ENCODE data around the gene TRIM3.
A peak's percentile ranks its signal among the peaks of the same experiment; 100 is the strongest.
"Not testable (repeated sequence)": the region's sequence is repeated elsewhere in the genome, so short reads cannot be mapped to it uniquely, and the experiment has no call there.

Gene TRIM3

DNA sequence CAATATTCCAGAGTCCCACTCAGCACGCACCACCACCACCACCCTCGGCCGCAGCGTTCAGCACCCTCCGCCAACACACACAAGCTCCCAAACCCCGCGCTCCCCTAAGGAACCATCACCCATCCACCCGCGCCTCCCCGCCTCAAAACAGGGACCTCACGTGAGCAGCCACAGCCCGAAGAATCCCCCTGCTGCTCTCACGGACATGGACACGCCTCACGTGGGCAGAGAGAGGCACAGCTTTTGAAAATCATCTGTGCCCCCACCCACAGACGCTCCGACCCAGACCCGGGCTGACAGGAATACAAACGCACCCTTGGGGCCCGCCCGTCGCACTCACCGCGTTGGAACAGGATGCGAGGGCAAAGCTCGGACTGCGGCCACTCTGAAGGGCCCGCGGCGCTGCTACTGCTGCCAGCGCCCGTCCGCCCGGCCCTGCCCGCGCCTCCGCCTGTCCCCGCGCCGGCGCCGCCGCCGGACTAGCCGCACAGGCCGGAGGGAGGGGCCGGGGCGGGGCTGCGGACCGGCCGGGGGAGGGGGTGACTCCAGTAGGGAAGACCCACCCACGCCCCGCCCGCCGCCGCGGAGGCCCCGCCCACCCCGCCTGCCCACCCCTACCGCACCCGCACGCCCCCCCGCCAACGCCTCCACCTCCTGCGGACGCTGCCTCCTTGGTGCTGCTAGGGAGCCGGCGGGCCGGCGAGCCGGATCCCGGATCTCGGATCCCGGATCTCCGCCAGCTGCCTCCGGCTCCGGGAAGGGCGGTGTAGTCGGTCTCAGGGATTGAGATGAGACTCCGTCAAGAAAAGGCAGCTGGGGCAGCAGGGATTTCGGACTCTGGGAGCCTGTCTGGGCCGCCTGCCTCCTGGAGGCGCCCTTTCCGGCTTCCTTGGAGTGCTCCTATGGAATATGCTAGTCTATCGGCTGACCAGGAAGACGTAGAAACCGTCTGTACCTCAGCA lies at the start of gene TRIM3:
Gene TRIM3 (minus strand): TSS at position 491 of the 962 bp plus-strand sequence. CDS start 8,246 bp downstream, outside the sequence.
- DNase-seq = no peak

- no peak for DNase-seq
Measured at GRCh38 chr11:6523253-6523652, 49.5 kb upstream of the TRIM3 start.

- not testable (repeated sequence) for DNase-seq
Measured at GRCh38 chr11:6521946-6522345, 48.2 kb upstream of the TRIM3 start.

GRCh38 chr11:6520265-6520664 lies 46.5 kb upstream of the TRIM3 start:
- no peak for DNase-seq

- DNase-seq = no peak
Measured at GRCh38 chr11:6516865-6517264, 43.1 kb upstream of the TRIM3 start.

- DNase-seq = no peak
Measured at GRCh38 chr11:6505577-6506240, 32.0 kb upstream of the TRIM3 start.

DNA sequence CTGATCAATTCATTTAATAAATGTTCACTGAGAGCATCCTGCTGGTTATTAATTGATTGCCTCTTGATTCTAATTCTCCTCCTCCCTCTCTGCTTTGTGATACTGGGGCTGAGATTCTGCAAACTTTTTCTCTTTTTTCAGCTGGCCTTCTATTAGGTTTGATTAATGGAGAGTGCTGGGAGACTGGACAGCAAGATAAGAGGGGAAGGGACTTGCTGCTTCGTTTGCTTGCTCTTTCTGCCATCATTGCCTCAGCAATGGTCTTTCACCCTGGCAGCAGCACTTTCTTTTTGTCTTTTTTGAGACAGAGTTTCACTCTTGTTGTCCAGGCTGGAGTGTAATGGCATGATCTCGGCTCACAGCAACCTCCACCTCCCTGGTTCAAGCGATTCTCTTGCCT lies 30.4 kb upstream of the TRIM3 start:
- no peak for DNase-seq

DNA sequence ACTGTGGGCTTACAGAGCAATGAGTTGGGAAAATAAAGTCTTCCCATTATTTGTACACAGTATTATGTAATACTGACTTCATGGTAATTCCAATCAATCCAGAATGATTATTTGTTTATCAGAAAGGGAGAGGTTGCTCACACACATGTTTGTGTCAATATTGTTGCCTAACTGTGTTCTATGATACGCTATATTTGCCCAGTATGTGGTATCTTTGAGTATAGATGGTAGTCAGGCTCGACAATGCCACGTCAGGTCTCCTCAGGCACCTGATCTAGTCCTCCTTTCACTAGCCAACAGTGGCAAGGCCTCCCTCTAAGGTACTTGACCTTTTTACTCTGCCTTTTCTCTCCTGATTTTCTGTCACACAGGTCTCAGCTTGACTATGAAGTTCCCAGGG lies 28.6 kb upstream of the TRIM3 start:
- no peak for DNase-seq

- DNase-seq = no peak
Measured at GRCh38 chr11:6498544-6498943, 24.8 kb upstream of the TRIM3 start.

GRCh38 chr11:6498121-6498520 lies 24.4 kb upstream of the TRIM3 start:
- DNase-seq = no peak

GRCh38 chr11:6497069-6497839 lies 23.5 kb upstream of the TRIM3 start, which contains the start of gene DNHD1:
Gene DNHD1 (plus strand): TSS chr11:6497280. CDS start chr11:6498216, 936 bp downstream.
- no peak for DNase-seq

DNA sequence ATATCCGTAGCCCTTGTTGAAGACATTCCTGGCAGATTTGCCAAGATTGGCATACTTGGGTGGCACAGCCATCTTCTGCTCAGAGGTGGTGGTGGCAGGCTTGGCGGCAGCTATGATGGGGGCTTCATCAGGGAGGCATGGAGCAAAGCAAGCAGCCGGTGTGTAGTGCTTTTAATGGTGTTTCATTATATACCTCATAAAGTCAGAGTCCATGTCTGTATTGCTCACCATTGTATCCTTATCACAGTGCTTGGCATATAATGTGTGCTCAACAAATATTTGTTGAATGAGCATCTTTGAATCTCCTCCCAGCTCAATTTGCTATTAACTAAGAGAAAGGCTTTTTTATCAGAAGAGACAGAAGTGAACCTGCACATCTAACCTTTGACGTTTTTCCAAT lies 15.6 kb upstream of the TRIM3 start:
- DNase-seq = no peak

GRCh38 chr11:6488821-6489220 lies 15.1 kb upstream of the TRIM3 start:
- no peak for DNase-seq

DNA sequence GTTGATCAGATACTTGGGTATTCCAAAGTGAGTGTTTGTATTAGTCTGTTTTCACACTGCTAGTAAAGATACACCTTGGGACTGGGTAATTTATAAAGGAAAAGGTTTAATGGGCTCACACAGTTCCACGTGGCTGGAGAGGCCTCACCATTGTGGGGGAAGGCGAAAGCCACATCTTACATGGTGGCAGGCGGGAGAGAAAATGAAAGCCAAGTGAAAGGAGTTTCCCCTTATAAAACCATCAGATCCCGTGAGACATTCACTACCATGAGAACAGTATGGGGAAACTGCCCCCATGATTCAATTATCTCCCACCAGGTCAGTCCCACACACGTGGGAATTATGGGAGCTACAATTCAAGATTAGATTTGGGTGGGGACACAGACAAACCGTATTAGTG lies 14.6 kb upstream of the TRIM3 start:
- no peak for DNase-seq

- no peak for DNase-seq
Measured at GRCh38 chr11:6486938-6487337, 13.2 kb upstream of the TRIM3 start.

DNA sequence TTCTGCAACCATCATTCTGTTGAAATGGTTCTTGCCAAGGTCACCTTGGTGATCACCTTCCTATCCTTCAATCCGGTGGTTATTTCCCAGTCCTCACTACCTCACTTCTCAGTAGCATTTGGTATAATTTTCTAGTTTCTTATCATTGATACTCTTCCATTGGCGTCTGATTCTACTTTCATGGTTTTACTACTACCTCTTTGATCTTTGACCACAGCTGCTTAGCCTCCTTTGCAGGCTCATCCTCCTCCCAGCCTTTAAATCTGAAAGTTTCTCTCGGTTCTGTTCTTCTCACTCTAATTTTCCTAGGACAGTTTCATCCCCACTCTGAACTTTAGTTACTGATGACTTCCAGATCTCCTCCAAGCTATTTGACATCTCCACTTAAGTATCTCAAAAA lies 12.5 kb upstream of the TRIM3 start:
- no peak for DNase-seq

- DNase-seq = no peak
Measured at GRCh38 chr11:6485661-6486060, 11.9 kb upstream of the TRIM3 start.

DNA sequence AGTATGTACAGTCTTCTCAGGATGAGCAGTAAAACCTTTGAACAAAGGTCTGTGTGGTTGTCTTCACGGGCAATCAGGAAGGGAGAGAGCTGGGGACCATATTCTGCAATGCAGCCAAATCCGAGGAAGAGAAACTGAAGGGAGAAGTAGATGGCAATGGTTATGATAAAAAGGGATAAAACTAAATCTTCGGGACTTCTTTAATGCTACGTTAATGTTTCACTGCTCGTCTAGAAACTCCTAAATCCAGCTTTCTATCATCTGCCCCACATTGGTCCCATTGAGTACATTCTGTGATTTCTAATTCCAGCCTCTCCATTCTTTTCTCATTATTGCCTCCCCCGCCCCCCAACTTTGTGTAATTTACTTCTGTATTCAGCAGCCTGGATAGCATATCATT lies 9.3 kb upstream of the TRIM3 start:
- no peak for DNase-seq

DNA sequence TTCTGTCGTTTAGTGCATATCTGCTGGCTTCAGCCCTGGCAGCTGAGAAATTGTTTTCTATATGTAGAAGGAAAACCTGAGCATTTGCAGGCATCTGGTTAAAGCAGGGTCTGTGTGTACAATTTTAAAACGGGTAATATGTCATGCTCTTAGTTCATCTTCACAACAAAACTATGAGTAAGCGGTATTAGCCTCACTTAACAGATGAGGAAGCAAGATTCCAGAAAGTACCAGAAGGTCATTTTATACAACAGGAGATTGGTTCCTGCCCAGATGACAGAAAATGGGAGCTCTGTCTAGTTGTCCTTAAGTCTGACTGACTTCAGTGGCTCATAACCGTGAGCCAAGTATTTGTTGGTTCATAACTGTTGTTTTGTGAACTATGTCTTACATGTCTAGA lies 8.7 kb upstream of the TRIM3 start:
- DNase-seq = no peak

- no peak for DNase-seq
Measured at GRCh38 chr11:6481924-6482275, 8.2 kb upstream of the TRIM3 start.

- peak; percentile 80 for DNase-seq
Measured at GRCh38 chr11:6481012-6481923, 7.5 kb upstream of the TRIM3 start, which contains the start of the genes ARFIP2 and TIMM10B. Gene ARFIP2 (minus strand): TSS chr11:6481331. CDS start chr11:6480421, 910 bp downstream. Gene TIMM10B (plus strand): TSS chr11:6481501. CDS start chr11:6481517, 16 bp downstream.

- DNase-seq = no peak
Measured at GRCh38 chr11:6480299-6480914, 6.7 kb upstream of the TRIM3 start.

Measured in GF-D8 (cell line).